Measurements from ENCODE around the gene FOXF1.

FOXF1 gene

GRCh38 chr16:86510465-86511261, at the start of gene FOXF1:
FOXF1 (plus strand) TSS chr16:86510527; CDS start chr16:86510570, 43 bp downstream.
- peak; percentile 79 for DNase-seq

- no peak for DNase-seq
Observed at GRCh38 chr16:86461037-86461436, 49.3 kb upstream of the FOXF1 start.

GRCh38 chr16:86462334-86463084, 47.8 kb upstream of the FOXF1 start:
- DNase-seq = no peak

GRCh38 chr16:86464044-86464443, 46.3 kb upstream of the FOXF1 start:
- no peak for DNase-seq

- no peak for DNase-seq
Observed at GRCh38 chr16:86465434-86465833, 44.9 kb upstream of the FOXF1 start.

- no peak for DNase-seq
Observed at GRCh38 chr16:86466696-86467406, 43.5 kb upstream of the FOXF1 start.

- no peak for DNase-seq
Observed at GRCh38 chr16:86467490-86467889, 42.8 kb upstream of the FOXF1 start.

- DNase-seq = no peak
Observed at GRCh38 chr16:86470964-86471363, 39.4 kb upstream of the FOXF1 start.

- DNase-seq = no peak
Observed at GRCh38 chr16:86471896-86472295, 38.4 kb upstream of the FOXF1 start.

GRCh38 chr16:86472366-86472765, 38.0 kb upstream of the FOXF1 start:
- DNase-seq = no peak

- no peak for DNase-seq
Observed at GRCh38 chr16:86476956-86477534, 33.3 kb upstream of the FOXF1 start.

GRCh38 chr16:86477642-86478041, 32.7 kb upstream of the FOXF1 start:
- DNase-seq = no peak

GRCh38 chr16:86478779-86479178, 31.5 kb upstream of the FOXF1 start:
- no peak for DNase-seq

- no peak for DNase-seq
Observed at GRCh38 chr16:86479419-86479818, 30.9 kb upstream of the FOXF1 start.

- peak; percentile 19 for DNase-seq
Observed at GRCh38 chr16:86480444-86480843, 29.9 kb upstream of the FOXF1 start.

- DNase-seq = no peak
Observed at GRCh38 chr16:86481607-86482006, 28.7 kb upstream of the FOXF1 start.

- DNase-seq = no peak
Observed at GRCh38 chr16:86484240-86484639, 26.1 kb upstream of the FOXF1 start.

GRCh38 chr16:86485746-86486145, 24.6 kb upstream of the FOXF1 start:
- DNase-seq = no peak

GRCh38 chr16:86490859-86491639, 19.3 kb upstream of the FOXF1 start:
- no peak for DNase-seq

GRCh38 chr16:86491640-86492023, 18.7 kb upstream of the FOXF1 start:
- DNase-seq = peak; percentile 43

GRCh38 chr16:86492267-86492960, 17.9 kb upstream of the FOXF1 start:
- DNase-seq = no peak
